OCI-LY1 (cell line): ENCODE measurements around the gene NRDC.

Source experiments
- H2AFZ ChIP-seq: fragments of 200-600 bp; sonication (generic), shearing (Covaris generic); 2 replicates; pipeline ENCODE4 v1.6.0; 2014; ENCODE audit warnings: antibody characterized with exemption, mild to moderate bottlenecking, low read length
- H3F3A ChIP-seq: fragments of 200-600 bp; sonication (generic), shearing (Covaris generic); 2 replicates; pipeline ENCODE4 v1.6.0; 2014; ENCODE audit warnings: mild to moderate bottlenecking, antibody characterized with exemption, low read length, moderate library complexity; ENCODE audit not compliant: insufficient read depth
- H3K27ac ChIP-seq: fragments of 200-600 bp; sonication (generic); 2 replicates; pipeline ENCODE4 v1.5.1; 2014; ENCODE audit warnings: low read length, mixed run types, mild to moderate bottlenecking, low read depth; ENCODE audit not compliant: poor library complexity, severe bottlenecking
- H3K27me3 ChIP-seq: fragments of 200-600 bp; sonication (generic); 2 replicates; pipeline ENCODE4 v1.6.0; 2014; ENCODE audit warnings: antibody characterized with exemption, mild to moderate bottlenecking, low read length, moderate library complexity; ENCODE audit not compliant: insufficient read depth
- H3K36me3 ChIP-seq: fragments of 200-600 bp; sonication (generic); 2 replicates; pipeline ENCODE4 v1.6.1; 2014; ENCODE audit warnings: mild to moderate bottlenecking, antibody characterized with exemption, low read length, moderate library complexity, mixed read lengths; ENCODE audit not compliant: insufficient read depth
- H3K4me1 ChIP-seq: fragments of 200-600 bp; sonication (generic); 2 replicates; pipeline ENCODE4 v1.5.1; 2014; ENCODE audit warnings: mild to moderate bottlenecking, low read length, moderate library complexity; ENCODE audit not compliant: insufficient read depth, severe bottlenecking
- H3K4me2 ChIP-seq: fragments of 200-600 bp; sonication (generic), shearing (Covaris generic); 2 replicates; pipeline ENCODE4 v1.6.1; 2014; ENCODE audit warnings: low read length
- H3K4me3 ChIP-seq: fragments of 200-600 bp; sonication (generic); 2 replicates; pipeline ENCODE4 v1.5.1; 2014; ENCODE audit warnings: low read length, low read depth, mild to moderate bottlenecking, mixed read lengths; ENCODE audit not compliant: poor library complexity, severe bottlenecking
- H3K79me2 ChIP-seq: fragments of 200-600 bp; shearing (Covaris generic); 2 replicates; pipeline ENCODE4 v1.6.1; 2016; ENCODE audit warnings: mixed run types, low read length, mixed read lengths; ENCODE audit not compliant: insufficient read depth
- H3K9ac ChIP-seq: fragments of 200-600 bp; sonication (generic), shearing (Covaris generic); 2 replicates; pipeline ENCODE4 v1.6.1; 2014; ENCODE audit warnings: mild to moderate bottlenecking, low read length, mixed read lengths
- H3K9me2 ChIP-seq: fragments of 200-600 bp; sonication (generic), shearing (Covaris generic); 2 replicates; pipeline ENCODE4 v1.6.1; 2014; ENCODE audit warnings: low read depth, mild to moderate bottlenecking, low read length, mixed read lengths
- H3K9me3 ChIP-seq: fragments of 200-600 bp; shearing (Covaris generic); 2 replicates; pipeline ENCODE4 v1.6.1; 2014; ENCODE audit warnings: low read length, mixed read lengths
- H4K20me1 ChIP-seq: fragments of 200-600 bp; sonication (generic), shearing (Covaris generic); 2 replicates; pipeline ENCODE4 v1.6.0; 2016; ENCODE audit warnings: mild to moderate bottlenecking, low read length; ENCODE audit not compliant: insufficient read depth
- CTCF ChIP-seq: fragments of 200-600 bp; sonication (generic), shearing (Covaris generic); IDR thresholded peaks from 2 replicates; pipeline ENCODE4 v1.5.1; 2017; ENCODE audit warnings: mild to moderate bottlenecking, antibody characterized with exemption, low read length, moderate library complexity, mixed read lengths
- EZH2 ChIP-seq: fragments of 200-600 bp; sonication (generic), shearing (Covaris generic); IDR thresholded peaks from 2 replicates; pipeline ENCODE4 v1.8.0; 2017; ENCODE audit warnings: borderline replicate concordance, mixed run types, mild to moderate bottlenecking, antibody characterized with exemption, low read length, moderate library complexity, mixed read lengths

The NRDC gene

GRCh38 chr1:51744506-51745303, 133.8 kb downstream of the NRDC start:
- H3F3A ChIP-seq, result no peaks in the 10 kb centered on the region
- 0 out of 2 replicates have a peak, but pooled peaks cover 15% of the 10 kb centered on the region for H3K36me3 ChIP-seq
- no peak overlapping the region for H3K4me3 ChIP-seq
- no peak overlapping the region for H2AFZ ChIP-seq
- no peaks in the 10 kb centered on the region for H3K9me3 ChIP-seq
- H3K9me2 ChIP-seq, result no peaks in the 10 kb centered on the region
- H3K9ac ChIP-seq, result no peak overlapping the region
- H3K79me2 ChIP-seq, result peaks cover 4% of the 10 kb centered on the region; the same call in 1 of the 2 replicates
- peaks cover 7% of the 10 kb centered on the region for H3K4me1 ChIP-seq
- H3K4me2 ChIP-seq, result no peak overlapping the region
- no peaks in the 10 kb centered on the region for H4K20me1 ChIP-seq
- no peak overlapping the region for H3K27ac ChIP-seq
- TF ChIP-seq CTCF (no peak), EZH2 (no peak)
- no peaks in the 10 kb centered on the region for H3K27me3 ChIP-seq

GRCh38 chr1:51741121-51741681, 137.3 kb downstream of the NRDC start:
- Histone ChIP-seq H3K9me2 (no peaks in the 10 kb centered on the region), H2AFZ (no peak overlapping the region), H3F3A (no peaks in the 10 kb centered on the region; the same call in 1 of the 2 replicates), H3K4me1 (peaks cover 17% of the 10 kb centered on the region), H3K36me3 (0 out of 2 replicates have a peak, but pooled peaks cover 2% of the 10 kb centered on the region), H4K20me1 (0 out of 2 replicates have a peak, but pooled peaks cover 3% of the 10 kb centered on the region), H3K9ac (no peak overlapping the region), H3K9me3 (no peaks in the 10 kb centered on the region), H3K79me2 (peaks cover 31% of the 10 kb centered on the region), H3K27ac (no peak overlapping the region), H3K4me2 (no peak overlapping the region), H3K27me3 (no peaks in the 10 kb centered on the region), H3K4me3 (no peak overlapping the region)
- no peak for TF ChIP-seq CTCF
- no peak for TF ChIP-seq EZH2

- no peak overlapping the region for H3K9ac ChIP-seq
- H3K79me2 ChIP-seq, result peaks cover 36% of the 10 kb centered on the region
- no peak overlapping the region for H3K4me2 ChIP-seq
- H3F3A ChIP-seq, result no peaks in the 10 kb centered on the region; the same call in 1 of the 2 replicates
- H2AFZ ChIP-seq, result no peak overlapping the region
- H3K4me3 ChIP-seq, result no peak overlapping the region
- H3K9me2 ChIP-seq, result no peaks in the 10 kb centered on the region
- no peak overlapping the region for H3K27ac ChIP-seq
- H3K4me1 ChIP-seq, result peaks cover 19% of the 10 kb centered on the region
- no peaks in the 10 kb centered on the region for H3K9me3 ChIP-seq
- no peaks in the 10 kb centered on the region for H3K36me3 ChIP-seq
- H3K27me3 ChIP-seq, result no peaks in the 10 kb centered on the region
- 0 out of 2 replicates have a peak, but pooled peaks cover 3% of the 10 kb centered on the region for H4K20me1 ChIP-seq
- no peak for TF ChIP-seq CTCF
- no peak for TF ChIP-seq EZH2
Measured at GRCh38 chr1:51740652-51741051, 137.9 kb downstream of the NRDC start.
